Liver (tissue), 9 donors: ENCODE measurements around the gene SHC3. TPM values are rescaled to one million over a fixed set of nuclear protein-coding genes. Genes with fewer than 3 reads are reported as not detected.

Source experiments
- DNase-seq: peaks from one replicate; pipeline ENCODE4 v3.0.0-alpha.2; 2017; ENCODE audit warnings: low spot score
- H3K27ac ChIP-seq, 2 donors: one replicate each; pipeline ENCODE4 v1.7.0; 2013; ENCODE audit warnings: inconsistent platforms in 2 of 2, low read length in 2 of 2, control low read depth in 1 of 2, low read depth in 1 of 2, mild to moderate bottlenecking in 1 of 2
- H3K27me3 ChIP-seq, 4 donors: one replicate each; pipeline versions ENCODE4 v1.6.1 to v1.7.0; 2013; ENCODE audit warnings: low read length in 3 of 4, inconsistent platforms in 1 of 4, mild to moderate bottlenecking in 1 of 4, moderate library complexity in 1 of 4; ENCODE audit not compliant: control insufficient read depth in 4 of 4, insufficient read depth in 4 of 4
- H3K36me3 ChIP-seq, 4 donors: one replicate each; pipeline versions ENCODE4 v1.6.1 to v1.7.0; 2013; ENCODE audit warnings: low read length in 3 of 4, mild to moderate bottlenecking in 3 of 4, low read depth in 1 of 4, moderate library complexity in 1 of 4; ENCODE audit not compliant: control insufficient read depth in 4 of 4, insufficient read depth in 3 of 4
- H3K4me1 ChIP-seq, 4 donors: one replicate each; pipeline versions ENCODE4 v1.6.1 to v1.7.0; 2013; ENCODE audit warnings: low read length in 3 of 4, mild to moderate bottlenecking in 3 of 4, moderate library complexity in 1 of 4; ENCODE audit not compliant: control insufficient read depth in 4 of 4, insufficient read depth in 4 of 4
- H3K4me3 ChIP-seq, 3 donors: one replicate each; pipeline versions ENCODE4 v1.6.1 to v1.7.0; 2013; ENCODE audit warnings: low read length in 3 of 3, control low read depth in 1 of 3, low read depth in 1 of 3, mild to moderate bottlenecking in 1 of 3
- H3K9ac ChIP-seq, 2 donors: one replicate each; pipeline ENCODE4 v1.7.0; 2013; ENCODE audit warnings: low read length in 2 of 2, mild to moderate bottlenecking in 2 of 2, moderate library complexity in 2 of 2, control low read depth in 1 of 2, low read depth in 1 of 2
- H3K9me3 ChIP-seq, 4 donors: one replicate each; pipeline versions ENCODE4 v1.6.1 to v1.7.0; 2013; ENCODE audit warnings: low read length in 3 of 4; ENCODE audit not compliant: control insufficient read depth in 4 of 4
- ATF3 ChIP-seq: IDR thresholded peaks from 2 replicates; pipeline ENCODE4 v1.6.1; 2016; ENCODE audit warnings: antibody characterized with exemption
- CTCF ChIP-seq: fragments of 150-350 bp; IDR thresholded peaks from 2 replicates; pipeline ENCODE4 v1.5.1; 2017; ENCODE audit warnings: improper control_type of control experiment, low read depth, low read length; ENCODE audit not compliant: missing input control
- EGR1 ChIP-seq, 2 donors: IDR thresholded peaks; 2 replicates each; pipeline ENCODE4 v1.6.1; 2016 to 2018; ENCODE audit warnings: antibody characterized with exemption in 2 of 2, low read depth in 2 of 2
- FOXA2 ChIP-seq: IDR thresholded peaks from 2 replicates; pipeline ENCODE4 v1.6.1; 2016; ENCODE audit warnings: antibody characterized with exemption
- GABPA ChIP-seq, 2 donors: IDR thresholded peaks in 1 of 2; conservative IDR thresholded peaks in 1 of 2; 2 replicates each; pipeline ENCODE4 v1.6.1; 2016; ENCODE audit warnings: antibody characterized with exemption in 2 of 2, mild to moderate bottlenecking in 1 of 2, moderate library complexity in 1 of 2
- HNF4A ChIP-seq, 2 donors: conservative IDR thresholded peaks; 2 replicates each; pipeline ENCODE4 v1.6.1; 2016; ENCODE audit warnings: antibody characterized with exemption in 2 of 2, mild to moderate bottlenecking in 2 of 2
- HNF4G ChIP-seq: IDR thresholded peaks from 2 replicates; pipeline ENCODE4 v1.6.1; 2016; ENCODE audit warnings: antibody characterized with exemption
- JUND ChIP-seq, 2 donors: IDR thresholded peaks; 2 replicates each; pipeline ENCODE4 v1.6.1; 2016; ENCODE audit warnings: antibody characterized with exemption in 2 of 2
- MAX ChIP-seq: IDR thresholded peaks from 2 replicates; pipeline ENCODE4 v1.6.1; 2016; ENCODE audit warnings: antibody characterized with exemption
- NR2F2 ChIP-seq: IDR thresholded peaks from 2 replicates; pipeline ENCODE4 v1.6.1; 2016; ENCODE audit warnings: antibody characterized with exemption
- RAD21 ChIP-seq, 2 donors: IDR thresholded peaks; 2 replicates each; pipeline ENCODE4 v1.6.1; 2016; ENCODE audit warnings: antibody characterized with exemption in 2 of 2, mild to moderate bottlenecking in 2 of 2
- REST ChIP-seq: IDR thresholded peaks from 2 replicates; pipeline ENCODE4 v1.6.1; 2016; ENCODE audit warnings: antibody characterized with exemption, mild to moderate bottlenecking
- RXRA ChIP-seq, 2 donors: IDR thresholded peaks; 2 replicates each; pipeline ENCODE4 v1.6.1; 2017 to 2018; ENCODE audit warnings: antibody characterized with exemption in 2 of 2, mild to moderate bottlenecking in 1 of 2
- SP1 ChIP-seq: IDR thresholded peaks from 2 replicates; pipeline ENCODE4 v1.6.1; 2018; ENCODE audit warnings: antibody characterized with exemption, mild to moderate bottlenecking
- YY1 ChIP-seq: IDR thresholded peaks from 2 replicates; pipeline ENCODE4 v1.6.1; 2016; ENCODE audit warnings: antibody characterized with exemption, mild to moderate bottlenecking
- ZBTB33 ChIP-seq: IDR thresholded peaks from 2 replicates; pipeline ENCODE4 v1.6.1; 2016; ENCODE audit warnings: antibody characterized with exemption
- WGBS: extraction: QIAGEN DNeasy Blood & Tissue Kit; methylation state at CpG from one replicate; pipeline ENCODE4 v1.1.7; 2013; 5-methylcytosine and 5-hydroxymethylcytosine counted together
- polyA plus RNA-seq, 2 donors: library from polyadenylated mRNA; stranded (reverse) in 1 of 2; unstranded in 1 of 2; fragments of 200-250 nt in 1 of 2; fragments of >200 nt in 1 of 2; fragmentation: Nextera tagmentation in 1 of 2; extraction: Ambion mirVana in 1 of 2; gene quantifications; one replicate each; pipeline versions ENCODE4 v1.2.1 to v1.2.3, GENCODE V29; 2013 to 2015
- total RNA-seq, 2 donors: library from RNA; depleted of rRNA; stranded (reverse); fragments of >200 nt; gene quantifications; one replicate each; pipeline ENCODE4 v1.2.3, GENCODE V29; 2014
- donor health status: healthy.
- donor health status: healthy.
- donor health status: healthy.
- donor health status: healthy.
- donor health status: healthy.

Gene SHC3
- total and polyA plus RNA-seq, 4 donors, result 0.03 to 0.08 (median 0.04) TPM

GRCh38 chr9:89010526-89011111 is 168.0 kb downstream of the SHC3 start:
- H3K27ac ChIP-seq, result no peak overlapping the region
- WGBS, result 80% methylated on average over 6 of the region's 6 CpGs
- no peak for DNase-seq
- H3K27me3 ChIP-seq, result no peaks in the 10 kb centered on the region
- no peak overlapping the region for H3K9ac ChIP-seq
- no peaks in the 10 kb centered on the region for H3K36me3 ChIP-seq
- no peak overlapping the region for H3K4me3 ChIP-seq
- TF ChIP-seq EGR1 (IDR thresholded peaks at IDR 0.05; ENCODE audit: low read depth in 2 of 2) (no peak), GABPA (IDR thresholded peaks at IDR 0.05 in 1 of 2, conservative IDR thresholded peaks at IDR 0.05 in 1 of 2) (no peak), CTCF (no peak), HNF4G (no peak), REST (no peak), HNF4A (conservative IDR thresholded peaks at IDR 0.05) (no peak), JUND (IDR thresholded peaks at IDR 0.05) (no peak), ATF3 (no peak), ZBTB33 (no peak), YY1 (no peak), SP1 (no peak)
- no peaks in the 10 kb centered on the region for H3K4me1 ChIP-seq
- no peaks in the 10 kb centered on the region for H3K9me3 ChIP-seq

GRCh38 chr9:89010056-89010455 is 168.6 kb downstream of the SHC3 start:
- Histone ChIP-seq H3K4me1 (no peaks in the 10 kb centered on the region), H3K4me3 (no peak overlapping the region), H3K36me3 (no peaks in the 10 kb centered on the region), H3K27me3 (no peaks in the 10 kb centered on the region), H3K27ac (no peak overlapping the region), H3K9ac (no peak overlapping the region), H3K9me3 (no peaks in the 10 kb centered on the region)
- 85% methylated on average over 10 of the region's 10 CpGs for WGBS
- TF ChIP-seq CTCF (no peak), NR2F2 (no peak), RAD21 (IDR thresholded peaks at IDR 0.05) (no peak), SP1 (no peak), FOXA2 (no peak), HNF4A (conservative IDR thresholded peaks at IDR 0.05) (no peak), RXRA (IDR thresholded peaks at IDR 0.05) (no peak), MAX (no peak)
- DNase-seq, result no peak
